Esophagus mucosa (tissue), 1 donor: ENCODE data around the gene G6PC3. TPM values are rescaled to one million over a fixed set of nuclear protein-coding genes. Genes with fewer than 3 reads are reported as not detected.
A peak's percentile ranks its signal among the peaks of the same experiment; 100 is the strongest.
"Not testable (repeated sequence)": the region's sequence is repeated elsewhere in the genome, so short reads cannot be mapped to it uniquely, and the experiment has no call there.

Source experiments
- ATAC-seq: fragments of 200-7000 bp; cut with Tn5 transposase; one replicate; pipeline ENCODE4 v1.9.1; 2020
- total RNA-seq: library from RNA; stranded (reverse); gene quantifications from one replicate; pipeline ENCODE4 v1.2.4, GENCODE V29; 2023
- donor health status: DM: yes; HTN: yes; CAD: no.

The G6PC3 gene
- 24.0 TPM for total RNA-seq

GRCh38 chr17:44070455-44071197 lies at the start of gene G6PC3:
Gene G6PC3, plus strand, starts transcription at chr17:44070735. Its CDS starts 231 bp downstream, at chr17:44070966.
- ATAC-seq: peak; percentile 80

- ATAC-seq: not testable (repeated sequence)
Measured at GRCh38 chr17:44021227-44021626, 49.3 kb upstream of the G6PC3 start.

- no peak for ATAC-seq
Measured at GRCh38 chr17:44022246-44022645, 48.3 kb upstream of the G6PC3 start.

GRCh38 chr17:44023545-44024270 lies 46.8 kb upstream of the G6PC3 start:
- ATAC-seq: peak; percentile 22

GRCh38 chr17:44024271-44024663 lies 46.3 kb upstream of the G6PC3 start:
- peak; percentile 30 for ATAC-seq

- ATAC-seq: no peak
Measured at GRCh38 chr17:44024853-44025252, 45.7 kb upstream of the G6PC3 start.

- ATAC-seq: no peak
Measured at GRCh38 chr17:44029736-44030135, 40.8 kb upstream of the G6PC3 start.

GRCh38 chr17:44030482-44030881 lies 40.1 kb upstream of the G6PC3 start:
- ATAC-seq: no peak

GRCh38 chr17:44033861-44034408 lies 36.6 kb upstream of the G6PC3 start:
- ATAC-seq: no peak

GRCh38 chr17:44034688-44035087 lies 35.8 kb upstream of the G6PC3 start:
- ATAC-seq: not testable (repeated sequence)

GRCh38 chr17:44037471-44037870 lies 33.1 kb upstream of the G6PC3 start:
- no peak for ATAC-seq

GRCh38 chr17:44038604-44039011 lies 31.9 kb upstream of the G6PC3 start:
- ATAC-seq: no peak

- peak; percentile 43 for ATAC-seq
Measured at GRCh38 chr17:44039829-44040635, 30.5 kb upstream of the G6PC3 start.

- ATAC-seq: no peak
Measured at GRCh38 chr17:44043272-44043696, 27.3 kb upstream of the G6PC3 start.

GRCh38 chr17:44044071-44044470 lies 26.5 kb upstream of the G6PC3 start:
- peak; percentile 24 for ATAC-seq

- ATAC-seq: no peak
Measured at GRCh38 chr17:44045486-44045885, 25.0 kb upstream of the G6PC3 start.

GRCh38 chr17:44046893-44047292 lies 23.6 kb upstream of the G6PC3 start:
- not testable (repeated sequence) for ATAC-seq

GRCh38 chr17:44049294-44050060 lies 21.1 kb upstream of the G6PC3 start:
- ATAC-seq: no peak

- no peak for ATAC-seq
Measured at GRCh38 chr17:44053125-44053872, 17.2 kb upstream of the G6PC3 start.

- no peak for ATAC-seq
Measured at GRCh38 chr17:44059101-44059892, 11.2 kb upstream of the G6PC3 start.
